ENCODE data around the gene SDS. TPM values are rescaled to one million over a fixed set of nuclear protein-coding genes. Genes with fewer than 3 reads are reported as not detected.

The SDS gene
- total and polyA plus RNA-seq, 2 experiments from 2014 or later: 0.39 to 0.43 TPM

Other genes with a start within 250 kb of the SDS start
- gene DDX54, start 218.4 kb downstream of the SDS start, total RNA-seq: 32.3 and 52.6 TPM in 2 replicates
- 36.0 and 37.8 TPM in 2 replicates for gene DDX54, start 218.4 kb downstream of the SDS start, polyA plus RNA-seq
- gene RITA1, start 218.2 kb downstream of the SDS start, total RNA-seq: 16.1 and 19.1 TPM in 2 replicates
- 15.7 and 26.9 TPM in 2 replicates for gene RITA1, start 218.2 kb downstream of the SDS start, polyA plus RNA-seq
- gene TPCN1, start 182.4 kb downstream of the SDS start, total RNA-seq: 16.9 and 20.1 TPM in 2 replicates
- 31.3 and 32.1 TPM in 2 replicates for gene TPCN1, start 182.4 kb downstream of the SDS start, polyA plus RNA-seq
- gene SLC8B1, start 68.8 kb downstream of the SDS start, total RNA-seq: 15.4 and 19.7 TPM in 2 replicates
- gene SLC8B1, start 68.8 kb downstream of the SDS start, polyA plus RNA-seq: 17.9 and 21.8 TPM in 2 replicates
- 19.1 and 32.5 TPM in 2 replicates for gene PLBD2, start 45.3 kb downstream of the SDS start, total RNA-seq
- gene PLBD2, start 45.3 kb downstream of the SDS start, polyA plus RNA-seq: 40.5 and 47.6 TPM in 2 replicates
- 10.3 and 13.8 TPM in 2 replicates for gene SDSL, start 18.5 kb upstream of the SDS start, total RNA-seq
- 24.7 and 26.7 TPM in 2 replicates for gene SDSL, start 18.5 kb upstream of the SDS start, polyA plus RNA-seq
- 0.04 and 0.10 TPM in 2 replicates for gene LHX5, start 68.0 kb upstream of the SDS start, total RNA-seq
- gene LHX5, start 68.0 kb upstream of the SDS start, polyA plus RNA-seq: 0.06 TPM in 1 of 2 replicates, not detected in the other